DOHH2 (cell line): Measurements from ENCODE around the gene KHNYN.

ENCODE experiments used
- H3F3A ChIP-seq: fragments of 200-600 bp; sonication (generic), shearing (Covaris generic); 2 replicates; pipeline ENCODE4 v1.6.0; 2016; ENCODE audit warnings: antibody characterized with exemption, mild to moderate bottlenecking; ENCODE audit not compliant: control insufficient read depth, insufficient read depth
- H3K27ac ChIP-seq: fragments of 200-600 bp; sonication (generic); 2 replicates; pipeline ENCODE4 v1.5.1; 2014; ENCODE audit warnings: low read depth, mild to moderate bottlenecking, low read length, moderate library complexity
- H3K27me3 ChIP-seq: fragments of 200-600 bp; sonication (generic); 2 replicates; pipeline ENCODE4 v1.6.1; 2014; ENCODE audit warnings: mild to moderate bottlenecking, low read length, mixed read lengths; ENCODE audit not compliant: control insufficient read depth
- H3K36me3 ChIP-seq: fragments of 200-600 bp; sonication (generic); 2 replicates; pipeline ENCODE4 v1.6.1; 2014; ENCODE audit warnings: mild to moderate bottlenecking, low read length, moderate library complexity, mixed read lengths; ENCODE audit not compliant: control insufficient read depth
- H3K4me1 ChIP-seq: fragments of 200-600 bp; sonication (generic); 2 replicates; pipeline ENCODE4 v1.6.1; 2014; ENCODE audit warnings: mild to moderate bottlenecking, low read length, mixed read lengths; ENCODE audit not compliant: control insufficient read depth
- H3K4me2 ChIP-seq: fragments of 200-600 bp; sonication (generic); 2 replicates; pipeline ENCODE4 v1.6.0; 2014; ENCODE audit warnings: mild to moderate bottlenecking, low read length, moderate library complexity
- H3K4me3 ChIP-seq: fragments of 200-600 bp; sonication (generic); 2 replicates; pipeline ENCODE4 v1.5.1; 2014; ENCODE audit warnings: mild to moderate bottlenecking, low read length, mixed read lengths
- H3K79me2 ChIP-seq: fragments of 200-600 bp; sonication (generic); 2 replicates; pipeline ENCODE4 v1.6.1; 2014; ENCODE audit warnings: mild to moderate bottlenecking, low read length, mixed read lengths; ENCODE audit not compliant: control insufficient read depth
- H3K9me2 ChIP-seq: fragments of 200-600 bp; sonication (generic); replicated peaks from 2 replicates; pipeline ENCODE4 v1.6.1; 2014; ENCODE audit warnings: mild to moderate bottlenecking, low read length, mixed read lengths; ENCODE audit not compliant: control insufficient read depth
- H3K9me3 ChIP-seq: fragments of 200-600 bp; sonication (generic); 2 replicates; pipeline ENCODE4 v1.6.1; 2014; ENCODE audit warnings: antibody characterized with exemption, low read length, mixed read lengths; ENCODE audit not compliant: control insufficient read depth, insufficient read depth
- H4K20me1 ChIP-seq: fragments of 200-600 bp; sonication (generic); 2 replicates; pipeline ENCODE4 v1.6.0; 2014; ENCODE audit warnings: low read depth, mild to moderate bottlenecking, antibody characterized with exemption, low read length, moderate library complexity; ENCODE audit not compliant: control insufficient read depth, insufficient read depth
- EZH2phosphoT487 ChIP-seq: fragments of 200-600 bp; sonication (generic); IDR thresholded peaks from 2 replicates; pipeline ENCODE4 v1.6.1; 2017; ENCODE audit warnings: borderline replicate concordance, mild to moderate bottlenecking, antibody characterized with exemption, low read length, moderate library complexity, mixed read lengths
- TF ChIP-seq, protein P1 (sequence below): fragments of 200-600 bp; sonication (generic); IDR thresholded peaks from one replicate; pipeline ENCODE4 v1.5.1; 2014; ENCODE audit warnings: antibody characterized with exemption, mild to moderate bottlenecking, low read depth, low read length; ENCODE audit not compliant: poor library complexity, severe bottlenecking

KHNYN gene

DNA sequence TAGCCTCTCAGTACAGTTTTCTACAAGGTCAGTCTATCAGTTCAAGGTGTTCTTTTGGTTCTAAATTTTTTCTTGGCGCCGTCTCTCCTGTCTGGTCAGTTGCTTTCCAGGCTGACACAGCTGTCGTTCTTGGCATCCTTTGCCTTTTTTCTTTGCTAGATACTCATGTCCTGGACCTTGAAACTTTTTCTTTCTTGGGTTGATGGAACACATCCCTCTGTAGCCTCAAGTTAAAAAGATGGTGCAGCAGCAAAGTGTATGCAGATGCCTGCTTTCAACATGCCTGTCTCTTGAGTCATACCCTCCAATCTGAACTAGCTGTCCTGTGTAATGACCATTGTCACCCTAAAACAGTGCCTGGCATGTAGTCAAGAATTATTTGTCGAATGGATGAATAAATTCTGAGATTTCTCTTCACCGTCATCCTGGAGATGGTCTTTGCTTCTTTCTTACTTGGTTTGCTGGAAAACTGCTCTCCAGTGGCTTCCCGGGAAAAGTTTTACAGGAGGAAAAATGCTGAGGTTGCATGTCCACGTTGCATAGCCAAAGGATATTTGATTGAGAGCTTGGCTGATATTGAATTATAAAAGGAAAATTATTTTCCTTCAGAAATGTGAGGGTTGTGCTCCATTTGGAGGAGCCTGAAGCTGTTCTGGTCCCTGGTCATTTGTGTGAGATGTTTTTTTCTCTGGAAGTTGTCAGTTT lies 26.3 kb upstream of the KHNYN start:
- Histone ChIP-seq H3K27ac (no peak overlapping the region), H3K9me3 (no peaks in the 10 kb centered on the region), H3K27me3 (peaks cover 30% of the 10 kb centered on the region), H4K20me1 (no peaks in the 10 kb centered on the region), H3K4me3 (no peak overlapping the region), H3K4me2 (no peak overlapping the region), H3K36me3 (no peaks in the 10 kb centered on the region), H3K4me1 (peaks cover 11% of the 10 kb centered on the region), H3F3A (no peaks in the 10 kb centered on the region), H3K79me2 (no peaks in the 10 kb centered on the region), H3K9me2 (no peaks in the 10 kb centered on the region)
- no peak for TF ChIP-seq EZH2phosphoT487
- TF ChIP-seq, protein P1, sequence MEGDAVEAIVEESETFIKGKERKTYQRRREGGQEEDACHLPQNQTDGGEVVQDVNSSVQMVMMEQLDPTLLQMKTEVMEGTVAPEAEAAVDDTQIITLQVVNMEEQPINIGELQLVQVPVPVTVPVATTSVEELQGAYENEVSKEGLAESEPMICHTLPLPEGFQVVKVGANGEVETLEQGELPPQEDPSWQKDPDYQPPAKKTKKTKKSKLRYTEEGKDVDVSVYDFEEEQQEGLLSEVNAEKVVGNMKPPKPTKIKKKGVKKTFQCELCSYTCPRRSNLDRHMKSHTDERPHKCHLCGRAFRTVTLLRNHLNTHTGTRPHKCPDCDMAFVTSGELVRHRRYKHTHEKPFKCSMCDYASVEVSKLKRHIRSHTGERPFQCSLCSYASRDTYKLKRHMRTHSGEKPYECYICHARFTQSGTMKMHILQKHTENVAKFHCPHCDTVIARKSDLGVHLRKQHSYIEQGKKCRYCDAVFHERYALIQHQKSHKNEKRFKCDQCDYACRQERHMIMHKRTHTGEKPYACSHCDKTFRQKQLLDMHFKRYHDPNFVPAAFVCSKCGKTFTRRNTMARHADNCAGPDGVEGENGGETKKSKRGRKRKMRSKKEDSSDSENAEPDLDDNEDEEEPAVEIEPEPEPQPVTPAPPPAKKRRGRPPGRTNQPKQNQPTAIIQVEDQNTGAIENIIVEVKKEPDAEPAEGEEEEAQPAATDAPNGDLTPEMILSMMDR = no peak

DNA sequence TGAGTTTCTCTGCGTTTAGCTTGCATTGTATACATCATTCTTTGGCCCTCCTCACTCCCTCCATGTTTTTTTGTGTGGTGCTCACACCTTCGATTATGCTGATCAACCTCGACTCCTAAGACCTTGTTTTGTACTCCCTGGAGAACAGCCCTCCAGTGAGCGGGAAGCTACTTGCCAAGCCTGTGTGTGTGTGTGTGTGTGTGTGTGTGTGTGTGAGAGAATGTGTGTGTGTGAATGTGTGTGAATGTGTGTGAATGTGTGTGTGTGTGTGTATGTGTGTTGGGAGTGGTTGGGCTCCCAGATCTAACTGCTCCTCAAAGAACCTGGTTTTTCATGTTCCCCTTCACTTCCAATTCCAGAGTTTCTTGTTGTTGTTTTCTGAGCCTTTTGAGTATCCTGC lies 24.9 kb upstream of the KHNYN start:
- Histone ChIP-seq H3K79me2 (no peaks in the 10 kb centered on the region), H3K27ac (no peak overlapping the region), H3K9me3 (no peaks in the 10 kb centered on the region), H3K36me3 (no peaks in the 10 kb centered on the region), H3K27me3 (peaks cover 28% of the 10 kb centered on the region), H3K9me2 (no peaks in the 10 kb centered on the region), H4K20me1 (no peaks in the 10 kb centered on the region), H3F3A (no peaks in the 10 kb centered on the region), H3K4me2 (no peak overlapping the region), H3K4me1 (no peaks in the 10 kb centered on the region), H3K4me3 (no peak overlapping the region)
- TF ChIP-seq EZH2phosphoT487 = no peak
- TF ChIP-seq, protein P1 = no peak

DNA sequence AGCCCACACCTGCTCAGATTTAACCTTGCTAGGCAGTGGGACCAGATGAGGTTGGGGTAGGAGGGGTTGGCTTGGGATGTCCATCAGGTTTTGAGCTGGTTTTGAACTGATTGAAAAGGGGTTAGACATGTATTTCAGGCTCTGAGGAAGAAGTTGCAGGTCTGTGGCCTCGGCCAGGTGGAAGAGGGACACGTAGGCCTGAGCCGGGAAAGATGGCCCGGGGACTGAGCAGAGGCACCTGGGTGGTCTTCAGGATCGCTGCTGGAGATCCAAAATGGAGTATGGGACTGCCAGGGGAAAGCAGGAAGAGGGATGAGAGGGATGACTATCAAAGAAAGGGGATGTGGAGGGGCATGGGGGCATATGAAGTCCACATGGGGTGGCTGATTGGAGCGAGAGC lies 23.3 kb upstream of the KHNYN start:
- no peaks in the 10 kb centered on the region for H3K9me3 ChIP-seq
- no peak overlapping the region for H3K27ac ChIP-seq
- no peaks in the 10 kb centered on the region for H3K79me2 ChIP-seq
- H3K27me3 ChIP-seq = peaks cover 27% of the 10 kb centered on the region
- no peaks in the 10 kb centered on the region for H3K36me3 ChIP-seq
- no peaks in the 10 kb centered on the region for H3K4me1 ChIP-seq
- no peak for TF ChIP-seq EZH2phosphoT487
- TF ChIP-seq, protein P1 = no peak
- H4K20me1 ChIP-seq = no peaks in the 10 kb centered on the region
- H3K4me2 ChIP-seq = no peak overlapping the region
- no peaks in the 10 kb centered on the region for H3K9me2 ChIP-seq
- H3F3A ChIP-seq = no peaks in the 10 kb centered on the region
- H3K4me3 ChIP-seq = no peak overlapping the region
